ENCODE measurements around the gene MAGIX. TPM values are rescaled to one million over a fixed set of nuclear protein-coding genes. Genes with fewer than 3 reads are reported as not detected.
"Not testable (repeated sequence)": the region's sequence is repeated elsewhere in the genome, so short reads cannot be mapped to it uniquely, and the experiment has no call there.

MAGIX gene
- total and polyA plus RNA-seq, 3 donors from 2014 or later: 0.90 to 3.1 (median 1.1) TPM

GRCh38 chrX:49122499-49122898, 40.1 kb upstream of the MAGIX start:
- Histone ChIP-seq H3K9me3 (no peaks in the 10 kb centered on the region), H3K27me3 (no peaks in the 10 kb centered on the region), H3K27ac (no peak overlapping the region), H3K36me3 (ENCODE audit: low read depth, missing control alignments) (no peaks in the 10 kb centered on the region), H3K4me1 (no peaks in the 10 kb centered on the region), H3K4me3 (no peak overlapping the region)
- DNase-seq: no peak
- TF ChIP-seq CTCF (IDR thresholded peaks at IDR 0.05) (no peak), POLR2A (IDR thresholded peaks at IDR 0.05) (no peak)
- intact Hi-C loops (cut with DNase I; ENCODE audit: low total_unique reads): no loop called here
- 75 to 85% methylated on average over 4 to 5 of the region's 5 CpGs for WGBS, 2 donors

GRCh38 chrX:49127742-49128258, 34.8 kb upstream of the MAGIX start:
- intact Hi-C loops (cut with DNase I; ENCODE audit: low total_unique reads); H3K4me1 ChIP-seq; H3K4me3 ChIP-seq; H3K27ac ChIP-seq; H3K36me3 ChIP-seq (ENCODE audit: low read depth, missing control alignments); H3K9me3 ChIP-seq; H3K27me3 ChIP-seq; DNase-seq: not testable (repeated sequence)
- WGBS, 2 donors: 90 to 93% methylated on average over 11 to 13 of the region's 13 CpGs

GRCh38 chrX:49129427-49129826, 33.1 kb upstream of the MAGIX start:
- intact Hi-C loops (cut with DNase I; ENCODE audit: low total_unique reads): no loop called here
- no peaks in the 10 kb centered on the region for H3K27me3 ChIP-seq
- 73 to 78% methylated on average over 4 of the region's 4 CpGs for WGBS, 2 donors
- no peaks in the 10 kb centered on the region for H3K4me1 ChIP-seq
- no peak overlapping the region for H3K4me3 ChIP-seq
- no peak overlapping the region for H3K27ac ChIP-seq
- TF ChIP-seq POLR2A (IDR thresholded peaks at IDR 0.05) (no peak), CTCF (IDR thresholded peaks at IDR 0.05) (no peak)
- no peaks in the 10 kb centered on the region for H3K36me3 ChIP-seq (ENCODE audit: low read depth, missing control alignments)
- no peak for DNase-seq
- no peaks in the 10 kb centered on the region for H3K9me3 ChIP-seq

GRCh38 chrX:49132275-49132674, 30.3 kb upstream of the MAGIX start:
- DNase-seq; intact Hi-C loops (cut with DNase I; ENCODE audit: low total_unique reads); H3K27me3 ChIP-seq; H3K27ac ChIP-seq; H3K4me3 ChIP-seq; H3K4me1 ChIP-seq; H3K36me3 ChIP-seq (ENCODE audit: low read depth, missing control alignments); H3K9me3 ChIP-seq: not testable (repeated sequence)
- 89 to 97% methylated on average over 6 to 7 of the region's 7 CpGs for WGBS, 2 donors

- intact Hi-C loops (cut with DNase I; ENCODE audit: low total_unique reads): no loop called here
- no peak for DNase-seq
- 82 to 90% methylated on average over 1 of the region's 1 CpG for WGBS, 2 donors
- TF ChIP-seq POLR2A (IDR thresholded peaks at IDR 0.05): no peak
- no peak for TF ChIP-seq CTCF (IDR thresholded peaks at IDR 0.05)
- Histone ChIP-seq H3K4me1 (no peaks in the 10 kb centered on the region), H3K4me3 (no peak overlapping the region), H3K27me3 (no peaks in the 10 kb centered on the region), H3K27ac (no peak overlapping the region), H3K9me3 (no peaks in the 10 kb centered on the region), H3K36me3 (ENCODE audit: low read depth, missing control alignments) (no peaks in the 10 kb centered on the region)
Observed at GRCh38 chrX:49133759-49134158, 28.8 kb upstream of the MAGIX start.

GRCh38 chrX:49137492-49137891, 25.1 kb upstream of the MAGIX start:
- no peaks in the 10 kb centered on the region for H3K9me3 ChIP-seq
- no peak overlapping the region for H3K27ac ChIP-seq
- no peak for DNase-seq
- no peaks in the 10 kb centered on the region for H3K36me3 ChIP-seq (ENCODE audit: low read depth, missing control alignments)
- intact Hi-C loops (cut with DNase I; ENCODE audit: low total_unique reads): no loop called here
- 63 to 93% methylated on average over 1 of the region's 1 CpG for WGBS, 2 donors
- no peak overlapping the region for H3K4me3 ChIP-seq
- TF ChIP-seq POLR2A (IDR thresholded peaks at IDR 0.05): no peak
- no peak for TF ChIP-seq CTCF (IDR thresholded peaks at IDR 0.05)
- no peaks in the 10 kb centered on the region for H3K4me1 ChIP-seq
- H3K27me3 ChIP-seq: no peaks in the 10 kb centered on the region

Measured in testis (tissue), 3 donors.